Spleen (tissue), 7 donors: Measurements from ENCODE around the gene HOTAIR.

Source experiments
- POLR2A ChIP-seq, 3 donors: fragments of 450-650 bp; IDR thresholded peaks; one replicate each; pipeline ENCODE4 v1.5.1; 2017; ENCODE audit warnings: antibody characterized with exemption in 3 of 3, mild to moderate bottlenecking in 1 of 3
- POLR2AphosphoS5 ChIP-seq, 3 donors: sonication (generic); formaldehyde crosslinking; IDR thresholded peaks; one replicate each; pipeline ENCODE4 v1.5.1; 2017; ENCODE audit warnings: antibody characterized with exemption in 3 of 3
- TF ChIP-seq, protein P1 (sequence below), 11 experiments: fragments of 200-600 bp in 7 of 11; fragments of 450-650 bp in 4 of 11; sonication (generic) in 4 of 11; IDR thresholded peaks in 8 of 11; conservative IDR thresholded peaks in 3 of 11; 1 replicate in 7 of 11; 2 replicates in 4 of 11; pipeline versions ENCODE4 v1.4.0 to v1.8.0; 2016 to 2021; ENCODE audit warnings: antibody characterized with exemption in 11 of 11, inconsistent platforms in 4 of 11, mild to moderate bottlenecking in 1 of 11
- donor health status: DM: no; HTN: no; CAD: no; lungs with moderate emphysema.
- donor health status: DM: no; HTN: no; CAD: no.
- donor health status: DM: no; HTN: no; CAD: no.

DNA sequence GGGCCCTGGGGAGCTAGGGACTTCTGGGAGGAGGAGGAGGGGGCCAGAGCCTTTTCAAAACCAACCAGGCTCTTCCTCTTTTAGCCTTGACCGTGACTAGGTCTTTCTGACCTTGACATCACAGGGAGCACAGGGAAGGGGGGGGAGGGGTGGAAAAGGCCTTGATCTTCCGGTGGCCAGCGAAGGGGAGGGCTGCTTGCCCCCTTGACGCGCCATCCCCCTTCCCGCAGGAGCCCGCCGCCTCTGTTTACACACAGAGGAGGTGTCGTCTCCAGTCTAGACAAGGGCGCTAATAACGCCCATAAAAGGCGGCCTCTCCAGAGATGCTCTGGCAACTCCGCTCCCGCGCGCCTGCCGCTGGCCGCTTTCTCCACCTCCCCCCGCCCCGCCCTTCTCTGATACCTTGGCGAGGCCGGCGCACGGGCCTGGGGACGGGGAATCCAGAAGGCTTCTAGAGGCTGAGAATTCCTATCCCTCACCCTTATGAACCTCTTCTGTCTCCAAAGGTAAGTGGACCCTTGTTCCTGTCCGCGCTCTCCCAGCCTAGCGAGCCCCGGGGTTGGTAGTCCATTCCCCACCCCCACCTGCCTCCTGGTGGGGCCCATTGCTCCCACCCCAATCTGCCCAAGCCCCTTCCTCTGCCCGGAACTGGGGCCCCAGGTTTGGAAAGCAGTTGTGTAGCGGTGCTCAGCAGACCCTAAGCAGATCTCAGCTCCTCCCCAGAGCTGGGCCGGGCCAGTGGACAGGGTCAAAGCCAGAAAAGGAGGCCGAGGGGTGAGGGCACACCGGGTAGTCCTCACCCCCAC is 24.9 kb downstream of the HOTAIR start:
- TF ChIP-seq, protein P1, sequence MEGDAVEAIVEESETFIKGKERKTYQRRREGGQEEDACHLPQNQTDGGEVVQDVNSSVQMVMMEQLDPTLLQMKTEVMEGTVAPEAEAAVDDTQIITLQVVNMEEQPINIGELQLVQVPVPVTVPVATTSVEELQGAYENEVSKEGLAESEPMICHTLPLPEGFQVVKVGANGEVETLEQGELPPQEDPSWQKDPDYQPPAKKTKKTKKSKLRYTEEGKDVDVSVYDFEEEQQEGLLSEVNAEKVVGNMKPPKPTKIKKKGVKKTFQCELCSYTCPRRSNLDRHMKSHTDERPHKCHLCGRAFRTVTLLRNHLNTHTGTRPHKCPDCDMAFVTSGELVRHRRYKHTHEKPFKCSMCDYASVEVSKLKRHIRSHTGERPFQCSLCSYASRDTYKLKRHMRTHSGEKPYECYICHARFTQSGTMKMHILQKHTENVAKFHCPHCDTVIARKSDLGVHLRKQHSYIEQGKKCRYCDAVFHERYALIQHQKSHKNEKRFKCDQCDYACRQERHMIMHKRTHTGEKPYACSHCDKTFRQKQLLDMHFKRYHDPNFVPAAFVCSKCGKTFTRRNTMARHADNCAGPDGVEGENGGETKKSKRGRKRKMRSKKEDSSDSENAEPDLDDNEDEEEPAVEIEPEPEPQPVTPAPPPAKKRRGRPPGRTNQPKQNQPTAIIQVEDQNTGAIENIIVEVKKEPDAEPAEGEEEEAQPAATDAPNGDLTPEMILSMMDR (IDR thresholded peaks at IDR 0.05 in 8 of 11, conservative IDR thresholded peaks at IDR 0.05 in 3 of 11): no peak
- TF ChIP-seq POLR2A (IDR thresholded peaks at IDR 0.05) (no peak), POLR2AphosphoS5 (IDR thresholded peaks at IDR 0.05) (no peak)
